Natural killer cell treated with Interleukin-12 subunit alpha and Interleukin-12 subunit beta and Interleukin-15 and Interleukin-18, amount 100 ng/mL, for 72 hours (primary cell): ENCODE data around the gene CYP11A1. TPM values are rescaled to one million over a fixed set of nuclear protein-coding genes. Genes with fewer than 3 reads are reported as not detected.
A peak's percentile ranks its signal among the peaks of the same experiment; 100 is the strongest.

Experiments
- ATAC-seq, 2 donors: fragments of 150-1000 bp; cut with Tn5 transposase in 1 of 2; sonication (Bioruptor Pico), chemical (Tn5 transposase) in 1 of 2; 2 replicates each; pipeline ENCODE4 v1.10.0; 2021
- DNase-seq: peaks from one replicate; pipeline ENCODE4 v3.0.0; 2022; ENCODE audit warnings: low spot score
- H3K27ac Mint-ChIP-seq, 2 donors: 1 replicate in 1 of 2; 2 replicates in 1 of 2; pipeline ENCODE4 v1.8.0; 2022; ENCODE audit warnings: mixed read lengths in 2 of 2, mild to moderate bottlenecking in 1 of 2, moderate library complexity in 1 of 2
- H3K27me3 Mint-ChIP-seq, 2 donors: 1 replicate in 1 of 2; 2 replicates in 1 of 2; pipeline ENCODE4 v1.8.0; 2022; ENCODE audit warnings: mixed read lengths in 2 of 2
- H3K36me3 Mint-ChIP-seq: one replicate; pipeline ENCODE4 v1.8.0; 2022; ENCODE audit warnings: mixed read lengths
- H3K4me1 Mint-ChIP-seq, 2 donors: 1 replicate in 1 of 2; 2 replicates in 1 of 2; pipeline ENCODE4 v1.8.0; 2022; ENCODE audit warnings: low read depth in 2 of 2, mixed read lengths in 2 of 2, mild to moderate bottlenecking in 1 of 2
- H3K4me3 Mint-ChIP-seq: one replicate; pipeline ENCODE4 v1.8.0; 2022; ENCODE audit warnings: mixed read lengths
- H3K9me3 Mint-ChIP-seq: 2 replicates; pipeline ENCODE4 v1.8.0; 2022; ENCODE audit warnings: mixed read lengths
- total RNA-seq, 2 donors: library from RNA; stranded (reverse); gene quantifications; one replicate each; pipeline ENCODE4 v1.2.3, GENCODE V29; 2022

CYP11A1 gene
- total RNA-seq, 2 donors from 2014 or later: 1.0 TPM; not detected in 1

GRCh38 chr15:74381190-74381453 lies 13.7 kb upstream of the CYP11A1 start:
- H3K36me3 Mint-ChIP-seq: no peaks in the 10 kb centered on the region
- H3K9me3 Mint-ChIP-seq: no peaks in the 10 kb centered on the region
- no peaks in the 10 kb centered on the region for H3K27me3 Mint-ChIP-seq
- H3K4me1 Mint-ChIP-seq: peaks cover 18 to 23% of the 10 kb centered on the region in 2 donors
- H3K4me3 Mint-ChIP-seq: no peak overlapping the region
- DNase-seq (no peak), ATAC-seq (no peak)
- no peak overlapping the region for H3K27ac Mint-ChIP-seq

- DNase-seq (no peak), ATAC-seq (no peak)
- Mint-ChIP-seq H3K4me3 (no peak overlapping the region), H3K36me3 (no peaks in the 10 kb centered on the region), H3K27me3 (no peaks in the 10 kb centered on the region), H3K4me1 (peaks cover 19 to 23% of the 10 kb centered on the region in 2 donors), H3K27ac (peak overlapping the region in 1 of 2 donors; percentile 12), H3K9me3 (no peaks in the 10 kb centered on the region)
Observed at GRCh38 chr15:74380361-74381189, 13.1 kb upstream of the CYP11A1 start.

GRCh38 chr15:74378848-74379247 lies 11.4 kb upstream of the CYP11A1 start:
- ATAC-seq (no peak), DNase-seq (no peak)
- H3K27me3 Mint-ChIP-seq: no peaks in the 10 kb centered on the region
- peaks cover 17 to 21% of the 10 kb centered on the region in 2 donors for H3K4me1 Mint-ChIP-seq
- no peak overlapping the region for H3K4me3 Mint-ChIP-seq
- no peaks in the 10 kb centered on the region for H3K9me3 Mint-ChIP-seq
- H3K27ac Mint-ChIP-seq: no peak overlapping the region
- H3K36me3 Mint-ChIP-seq: no peaks in the 10 kb centered on the region

- Mint-ChIP-seq H3K4me1 (peaks cover 20 to 22% of the 10 kb centered on the region in 2 donors), H3K27ac (no peak overlapping the region), H3K9me3 (no peaks in the 10 kb centered on the region), H3K27me3 (no peaks in the 10 kb centered on the region), H3K4me3 (no peak overlapping the region), H3K36me3 (no peaks in the 10 kb centered on the region)
- DNase-seq: peak; percentile 28
- ATAC-seq: no peak
Observed at GRCh38 chr15:74377831-74378766, 10.7 kb upstream of the CYP11A1 start.

GRCh38 chr15:74376825-74377581 lies 9.6 kb upstream of the CYP11A1 start:
- peaks cover under 1 to 3% of the 10 kb centered on the region in 2 donors for H3K27me3 Mint-ChIP-seq
- H3K4me3 Mint-ChIP-seq: no peak overlapping the region
- no peaks in the 10 kb centered on the region for H3K36me3 Mint-ChIP-seq
- H3K27ac Mint-ChIP-seq: peak overlapping the region in 1 of 2 donors; percentile 6
- H3K4me1 Mint-ChIP-seq: peaks cover 14 to 20% of the 10 kb centered on the region in 2 donors
- no peaks in the 10 kb centered on the region for H3K9me3 Mint-ChIP-seq
- ATAC-seq (no peak), DNase-seq (peak; percentile 34)

- Mint-ChIP-seq H3K27ac (peak overlapping the region in 1 of 2 donors; percentile 28), H3K4me1 (peaks cover 14 to 20% of the 10 kb centered on the region in 2 donors), H3K4me3 (no peak overlapping the region), H3K27me3 (peaks cover 3 to 7% of the 10 kb centered on the region in 2 donors), H3K36me3 (no peaks in the 10 kb centered on the region), H3K9me3 (no peaks in the 10 kb centered on the region)
- ATAC-seq: no peak
- DNase-seq: peak; percentile 6
Observed at GRCh38 chr15:74376226-74376625, 8.8 kb upstream of the CYP11A1 start.

GRCh38 chr15:74375303-74375693 lies 7.9 kb upstream of the CYP11A1 start:
- peaks cover 4 to 10% of the 10 kb centered on the region in 2 donors for H3K27me3 Mint-ChIP-seq
- H3K4me1 Mint-ChIP-seq: peaks cover 14 to 20% of the 10 kb centered on the region in 2 donors
- H3K36me3 Mint-ChIP-seq: no peaks in the 10 kb centered on the region
- H3K27ac Mint-ChIP-seq: peak overlapping the region in 1 of 2 donors; percentile 28
- ATAC-seq (peak; percentile 39 to 50), DNase-seq (peak; percentile 87)
- peak overlapping the region; percentile 83 for H3K4me3 Mint-ChIP-seq
- H3K9me3 Mint-ChIP-seq: no peaks in the 10 kb centered on the region

- Mint-ChIP-seq H3K36me3 (no peaks in the 10 kb centered on the region), H3K9me3 (no peaks in the 10 kb centered on the region), H3K27me3 (peaks cover 6 to 15% of the 10 kb centered on the region in 2 donors), H3K4me1 (peaks cover 14 to 20% of the 10 kb centered on the region in 2 donors), H3K4me3 (peak overlapping the region; percentile 83), H3K27ac (peak overlapping the region in 1 of 2 donors; percentile 28)
- ATAC-seq: no peak
- no peak for DNase-seq
Observed at GRCh38 chr15:74374648-74375302, 7.3 kb upstream of the CYP11A1 start.

- Mint-ChIP-seq H3K27ac (peak overlapping the region in 1 of 2 donors; percentile 54), H3K36me3 (no peaks in the 10 kb centered on the region), H3K27me3 (peaks cover 6 to 15% of the 10 kb centered on the region in 2 donors), H3K4me1 (peaks cover 14 to 20% of the 10 kb centered on the region in 2 donors), H3K4me3 (peak overlapping the region; percentile 83), H3K9me3 (no peaks in the 10 kb centered on the region)
- DNase-seq (peak; percentile 94), ATAC-seq (peak; percentile 98)
Observed at GRCh38 chr15:74373731-74374647, 6.5 kb upstream of the CYP11A1 start.

- ATAC-seq (no peak), DNase-seq (peak; percentile 22)
- peak overlapping the region; percentile 83 for H3K4me3 Mint-ChIP-seq
- peaks cover 14 to 20% of the 10 kb centered on the region in 2 donors for H3K4me1 Mint-ChIP-seq
- no peaks in the 10 kb centered on the region for H3K9me3 Mint-ChIP-seq
- peaks cover 6 to 15% of the 10 kb centered on the region in 2 donors for H3K27me3 Mint-ChIP-seq
- H3K36me3 Mint-ChIP-seq: no peaks in the 10 kb centered on the region
- H3K27ac Mint-ChIP-seq: peak overlapping the region in 1 of 2 donors; percentile 54
Observed at GRCh38 chr15:74373056-74373650, 5.7 kb upstream of the CYP11A1 start.

- H3K4me1 Mint-ChIP-seq: peaks cover 14 to 18% of the 10 kb centered on the region in 2 donors
- DNase-seq (no peak), ATAC-seq (no peak)
- H3K27me3 Mint-ChIP-seq: peaks cover 7 to 15% of the 10 kb centered on the region in 2 donors
- H3K9me3 Mint-ChIP-seq: no peaks in the 10 kb centered on the region
- H3K4me3 Mint-ChIP-seq: no peak overlapping the region
- H3K36me3 Mint-ChIP-seq: no peaks in the 10 kb centered on the region
- no peak overlapping the region for H3K27ac Mint-ChIP-seq
Observed at GRCh38 chr15:74370471-74370870, 3.0 kb upstream of the CYP11A1 start.

GRCh38 chr15:74369756-74370155 lies 2.3 kb upstream of the CYP11A1 start:
- no peak for ATAC-seq

More at GRCh38 chr15:74369756-74370155, 2.3 kb upstream of the CYP11A1 start:
- Mint-ChIP-seq H3K4me3 (no peak overlapping the region), H3K9me3 (no peaks in the 10 kb centered on the region), H3K36me3 (no peaks in the 10 kb centered on the region), H3K27ac (no peak overlapping the region), H3K27me3 (peaks cover 10 to 15% of the 10 kb centered on the region in 2 donors), H3K4me1 (peaks cover 9 to 11% of the 10 kb centered on the region in 2 donors)
- peak; percentile 31 for DNase-seq
